Measurements from ENCODE around the gene ATP2C2.
"Not testable (repeated sequence)": the region's sequence is repeated elsewhere in the genome, so short reads cannot be mapped to it uniquely, and the experiment has no call there.

The ATP2C2 gene

GRCh38 chr16:84334482-84334881 is 33.9 kb upstream of the ATP2C2 start:
- no peak for DNase-seq
- Histone ChIP-seq H3K36me3 (replicated peaks) (no peaks in the 10 kb centered on the region), H3K4me3 (ENCODE audit: low read depth, low read length) (no peak overlapping the region), H3K27me3 (replicated peaks) (peaks cover under 1% of the 10 kb centered on the region), H3K27ac (no peak overlapping the region)
- no peak for TF ChIP-seq CTCF (IDR thresholded peaks at IDR 0.05; ENCODE audit: low read depth, low read length, missing control alignments)
- in situ Hi-C loops (cut with HindIII; ENCODE audit: low pct_ligation_motif_present, low sequenced_read_pairs) = no loop called here

GRCh38 chr16:84337236-84337635 is 31.1 kb upstream of the ATP2C2 start:
- H3K36me3 ChIP-seq (replicated peaks); H3K27ac ChIP-seq; DNase-seq; H3K4me3 ChIP-seq (ENCODE audit: low read depth, low read length); H3K27me3 ChIP-seq (replicated peaks); in situ Hi-C loops (cut with HindIII; ENCODE audit: low pct_ligation_motif_present, low sequenced_read_pairs): not testable (repeated sequence)

GRCh38 chr16:84339311-84339710 is 29.0 kb upstream of the ATP2C2 start:
- Histone ChIP-seq H3K27ac (no peak overlapping the region), H3K4me3 (ENCODE audit: low read depth, low read length) (no peak overlapping the region), H3K27me3 (replicated peaks) (peaks cover 4% of the 10 kb centered on the region), H3K36me3 (replicated peaks) (no peaks in the 10 kb centered on the region)
- no peak for DNase-seq
- no peak for TF ChIP-seq CTCF (IDR thresholded peaks at IDR 0.05; ENCODE audit: low read depth, low read length, missing control alignments)
- in situ Hi-C loops (cut with HindIII; ENCODE audit: low pct_ligation_motif_present, low sequenced_read_pairs) = no loop called here

- Histone ChIP-seq H3K27me3 (replicated peaks) (peaks cover 4% of the 10 kb centered on the region), H3K4me3 (ENCODE audit: low read depth, low read length) (no peak overlapping the region), H3K36me3 (replicated peaks) (no peaks in the 10 kb centered on the region), H3K27ac (no peak overlapping the region)
- no peak for TF ChIP-seq CTCF (IDR thresholded peaks at IDR 0.05; ENCODE audit: low read depth, low read length, missing control alignments)
- no peak for DNase-seq
- in situ Hi-C loops (cut with HindIII; ENCODE audit: low pct_ligation_motif_present, low sequenced_read_pairs) = no loop called here
These were observed 28.6 kb upstream of the ATP2C2 start for GRCh38 chr16:84339766-84340165.

GRCh38 chr16:84340325-84341040 is 27.9 kb upstream of the ATP2C2 start:
- in situ Hi-C loops (cut with HindIII; ENCODE audit: low pct_ligation_motif_present, low sequenced_read_pairs) = no loop called here
- TF ChIP-seq CTCF (IDR thresholded peaks at IDR 0.05; ENCODE audit: low read depth, low read length, missing control alignments) = no peak
- no peak for DNase-seq
- Histone ChIP-seq H3K27me3 (replicated peaks) (peaks cover 4% of the 10 kb centered on the region), H3K27ac (no peak overlapping the region), H3K4me3 (ENCODE audit: low read depth, low read length) (no peak overlapping the region), H3K36me3 (replicated peaks) (no peaks in the 10 kb centered on the region)

GRCh38 chr16:84341528-84342295 is 26.6 kb upstream of the ATP2C2 start:
- Histone ChIP-seq H3K27ac (no peak overlapping the region), H3K27me3 (replicated peaks) (peaks cover 4% of the 10 kb centered on the region), H3K36me3 (replicated peaks) (no peaks in the 10 kb centered on the region), H3K4me3 (ENCODE audit: low read depth, low read length) (no peak overlapping the region)
- in situ Hi-C loops (cut with HindIII; ENCODE audit: low pct_ligation_motif_present, low sequenced_read_pairs) = no loop called here
- no peak for TF ChIP-seq CTCF (IDR thresholded peaks at IDR 0.05; ENCODE audit: low read depth, low read length, missing control alignments)
- no peak for DNase-seq

GRCh38 chr16:84343800-84344199 is 24.5 kb upstream of the ATP2C2 start:
- H3K36me3 ChIP-seq (replicated peaks); H3K27me3 ChIP-seq (replicated peaks); in situ Hi-C loops (cut with HindIII; ENCODE audit: low pct_ligation_motif_present, low sequenced_read_pairs); H3K4me3 ChIP-seq (ENCODE audit: low read depth, low read length); H3K27ac ChIP-seq; DNase-seq: not testable (repeated sequence)

All from brain microvascular endothelial cell (primary cell).